ENCODE measurements around the gene KLHL14. TPM values are rescaled to one million over a fixed set of nuclear protein-coding genes. Genes with fewer than 3 reads are reported as not detected.

KLHL14 gene
- total and polyA plus RNA-seq, 10 of the 15 experiments (the other 5 are each of a cell fraction or from before 2014, with no cell fraction given) = 0.03 to 0.05 TPM; not detected in 8

- H3K36me3 ChIP-seq (ENCODE audit: control insufficient read depth in 2 of 2, insufficient read depth in 2 of 2, low read length in 1 of 2) = no peaks in the 10 kb centered on the region
- H3K9ac ChIP-seq (ENCODE audit: control insufficient read depth, insufficient read depth, low read length) = no peak overlapping the region
- in situ Hi-C loops (cut with MboI) (no loop called here), intact Hi-C loops (cut with micrococcal nuclease; ENCODE audit: unreplicated experiment) (no loop called here)
- DNase-seq (ENCODE audit: low read depth, low spot score) (no peak), FAIRE-seq (no peak), ATAC-seq (no peak)
- H3K9me3 ChIP-seq (replicated peaks; ENCODE audit: control insufficient read depth, insufficient read depth, low read length) = no peaks in the 10 kb centered on the region
- RAD21 ChIA-PET (ENCODE audit: unreplicated experiment) = no interaction called here
- TF ChIP-seq TCF12 (IDR thresholded peaks at IDR 0.05; ENCODE audit: low read depth, low read length) (no peak), LARP7 (IDR thresholded peaks at IDR 0.05) (no peak), FOS (IDR thresholded peaks at IDR 0.05; ENCODE audit: borderline replicate concordance, extremely low read depth, insufficient read length) (no peak), CTCF (IDR thresholded peaks at IDR 0.05 in 2 of 3, conservative IDR thresholded peaks at IDR 0.05 in 1 of 3; ENCODE audit: control insufficient read depth in 2 of 3, extremely low read depth in 1 of 3, insufficient read depth in 1 of 3, low read depth in 3 of 3, low read length in 3 of 3) (no peak), USF2 (IDR thresholded peaks at IDR 0.05; ENCODE audit: borderline replicate concordance, low read depth, low read length) (no peak), ZNF274 (IDR thresholded peaks at IDR 0.05; ENCODE audit: insufficient read depth, insufficient read length) (no peak), ETV6 (conservative IDR thresholded peaks at IDR 0.05 in 1 of 2, IDR thresholded peaks at IDR 0.05 in 1 of 2; ENCODE audit: borderline replicate concordance in 1 of 2, low read depth in 1 of 2) (no peak), MYB (IDR thresholded peaks at IDR 0.05; ENCODE audit: borderline replicate concordance, low read depth, low read length) (no peak), ZNF217 (IDR thresholded peaks at IDR 0.05) (no peak), HDGF (IDR thresholded peaks at IDR 0.05) (no peak), FOXK2 (IDR thresholded peaks at IDR 0.05) (no peak), RAD21 (IDR thresholded peaks at IDR 0.05; ENCODE audit: insufficient read depth, low read depth, low read length) (no peak)
- no TSS peak for BruUV-seq (replicated peaks)
- no peak overlapping the region for H3K27ac ChIP-seq (ENCODE audit: control insufficient read depth, insufficient read depth)
- no peak overlapping the region for H3K4me2 ChIP-seq (ENCODE audit: control insufficient read depth, insufficient read depth)
- H2AFZ ChIP-seq (ENCODE audit: control insufficient read depth, low read depth, low read length) = no peak overlapping the region
- no peaks in the 10 kb centered on the region for H3K4me1 ChIP-seq (ENCODE audit: control insufficient read depth, insufficient read depth, low read length)
- CTCF ChIA-PET = no interaction called here
- H3K27me3 ChIP-seq (replicated peaks in 1 of 2; ENCODE audit: control insufficient read depth in 2 of 2, insufficient read depth in 2 of 2, low read length in 1 of 2) = no peaks in the 10 kb centered on the region
- H4K20me1 ChIP-seq (ENCODE audit: control insufficient read depth, insufficient read depth) = no peaks in the 10 kb centered on the region
- no peaks in the 10 kb centered on the region for H3K79me2 ChIP-seq (ENCODE audit: control insufficient read depth, insufficient read depth, low read length)
- POLR2A ChIA-PET = no interaction called here
- no peak overlapping the region for H3K4me3 ChIP-seq
- SMC1A ChIA-PET (ENCODE audit: uncharacterized antibody, unreplicated experiment) = no interaction called here
- WGBS (ENCODE audit: insufficient coverage, insufficient replicate concordance, low lambda C conversion rate, missing lambda C conversion rate) = 66% methylated on average over 4 of the region's 4 CpGs
Observed at GRCh38 chr18:32683044-32683443, 89.8 kb downstream of the KLHL14 start.

All from GM12878 (cell line).